Measurements from ENCODE around the gene C2CD2. TPM values are rescaled to one million over a fixed set of nuclear protein-coding genes. Genes with fewer than 3 reads are reported as not detected.

The C2CD2 gene
- total and polyA plus RNA-seq, 8 donors, result 7.9 to 16.8 (median 11.3) TPM

DNA sequence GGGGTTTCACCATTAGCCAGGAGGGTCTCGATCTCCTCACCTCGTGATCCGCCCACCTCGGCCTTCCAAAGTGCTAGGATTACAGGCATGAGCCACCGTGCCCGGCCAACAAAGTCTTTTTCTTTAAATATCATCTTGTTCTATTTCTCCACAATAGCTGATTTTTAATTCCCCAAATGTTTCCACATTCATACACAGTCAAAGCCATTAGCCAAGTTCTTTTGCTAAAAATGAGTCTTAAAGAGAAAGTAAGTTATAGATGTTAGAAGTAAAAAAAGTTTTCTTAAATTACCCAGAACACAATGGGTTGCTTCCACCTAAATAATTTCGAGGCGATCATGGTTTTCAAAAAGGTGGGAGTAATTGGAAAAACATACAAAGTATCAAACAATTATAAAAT, 30.6 kb downstream of the C2CD2 start:
- FAIRE-seq (no peak), ATAC-seq (no peak)
- H3K4me3 ChIP-seq, result no peak overlapping the region

DNA sequence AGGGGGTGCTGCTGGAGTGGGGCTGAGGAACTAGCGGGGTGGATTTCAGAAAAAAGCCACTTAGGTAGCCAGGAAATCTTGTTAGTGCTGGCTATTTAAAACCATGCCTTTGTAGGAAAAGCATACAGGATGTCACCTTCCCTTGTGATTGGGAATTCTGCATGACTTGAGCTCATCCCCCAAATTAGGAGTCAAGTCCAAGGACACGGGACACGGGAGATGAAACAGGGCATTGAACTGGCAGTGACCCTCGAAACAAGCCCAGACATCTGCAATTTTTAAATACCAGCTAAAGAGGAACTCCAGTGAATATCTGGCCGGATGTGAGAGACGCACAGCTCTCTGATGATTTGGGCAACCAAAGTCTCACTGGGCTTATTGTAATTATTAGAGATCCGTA, 32.8 kb downstream of the C2CD2 start:
- FAIRE-seq (no peak), ATAC-seq (no peak), DNase-seq (no peak)
- Histone ChIP-seq H3K9me3 (no peaks in the 10 kb centered on the region), H3K27me3 (no peaks in the 10 kb centered on the region), H3K4me1 (peaks cover 6 to 13% (median 10%) of the 10 kb centered on the region in 3 donors), H3K27ac (no peak overlapping the region), H3K36me3 (peaks cover 0 to 6% (median 0%) of the 10 kb centered on the region in 3 donors), H3K4me3 (no peak overlapping the region)
- WGBS, 2 donors, result 74 to 83% methylated on average over 7 of the region's 7 CpGs
- intact Hi-C loops (cut with DNase I), result no loop called here
- TF ChIP-seq, protein P1, sequence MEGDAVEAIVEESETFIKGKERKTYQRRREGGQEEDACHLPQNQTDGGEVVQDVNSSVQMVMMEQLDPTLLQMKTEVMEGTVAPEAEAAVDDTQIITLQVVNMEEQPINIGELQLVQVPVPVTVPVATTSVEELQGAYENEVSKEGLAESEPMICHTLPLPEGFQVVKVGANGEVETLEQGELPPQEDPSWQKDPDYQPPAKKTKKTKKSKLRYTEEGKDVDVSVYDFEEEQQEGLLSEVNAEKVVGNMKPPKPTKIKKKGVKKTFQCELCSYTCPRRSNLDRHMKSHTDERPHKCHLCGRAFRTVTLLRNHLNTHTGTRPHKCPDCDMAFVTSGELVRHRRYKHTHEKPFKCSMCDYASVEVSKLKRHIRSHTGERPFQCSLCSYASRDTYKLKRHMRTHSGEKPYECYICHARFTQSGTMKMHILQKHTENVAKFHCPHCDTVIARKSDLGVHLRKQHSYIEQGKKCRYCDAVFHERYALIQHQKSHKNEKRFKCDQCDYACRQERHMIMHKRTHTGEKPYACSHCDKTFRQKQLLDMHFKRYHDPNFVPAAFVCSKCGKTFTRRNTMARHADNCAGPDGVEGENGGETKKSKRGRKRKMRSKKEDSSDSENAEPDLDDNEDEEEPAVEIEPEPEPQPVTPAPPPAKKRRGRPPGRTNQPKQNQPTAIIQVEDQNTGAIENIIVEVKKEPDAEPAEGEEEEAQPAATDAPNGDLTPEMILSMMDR (IDR thresholded peaks at IDR 0.05), result no peak

More for the DNA sequence above, 30.6 kb downstream of the C2CD2 start:
- DNase-seq, result no peak
- Histone ChIP-seq H3K9me3 (no peaks in the 10 kb centered on the region), H3K27me3 (no peaks in the 10 kb centered on the region), H3K27ac (no peak overlapping the region), H3K36me3 (peaks cover 0 to 4% (median 0%) of the 10 kb centered on the region in 3 donors), H3K4me1 (peaks cover 8 to 20% (median 12%) of the 10 kb centered on the region in 3 donors)
- WGBS, 2 donors, result 87 to 92% methylated on average over 8 of the region's 8 CpGs
- TF ChIP-seq, protein P1 (IDR thresholded peaks at IDR 0.05), result no peak
- intact Hi-C loops (cut with DNase I), result no loop called here

DNA sequence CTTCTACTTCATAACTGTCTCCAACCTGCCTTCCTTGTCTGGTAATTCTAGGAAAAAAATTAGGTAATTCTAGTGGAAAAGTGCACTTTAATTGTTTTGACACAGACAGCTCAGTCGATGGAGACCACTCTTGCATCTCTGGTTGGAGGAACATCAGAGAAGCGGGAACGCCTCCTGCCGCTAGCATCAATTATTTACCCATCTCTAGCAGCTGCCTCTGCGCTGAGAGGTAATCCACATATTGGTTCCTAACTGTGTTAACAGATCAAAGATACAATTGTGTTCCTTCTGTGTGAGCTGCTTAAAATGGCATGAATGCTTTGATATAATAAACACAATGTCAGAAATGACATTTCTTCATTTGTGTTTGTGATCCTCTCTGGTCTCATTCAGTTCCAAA, 33.3 kb downstream of the C2CD2 start:
- ATAC-seq, result no peak
- H3K4me1 ChIP-seq, result peaks cover under 1 to 7% (median 5%) of the 10 kb centered on the region in 3 donors
- peaks cover 0 to 11% (median 0%) of the 10 kb centered on the region in 3 donors for H3K36me3 ChIP-seq
- 82% methylated on average over 5 of the region's 5 CpGs for WGBS, 2 donors
- intact Hi-C loops (cut with DNase I), result no loop called here
- H3K27ac ChIP-seq, result no peak overlapping the region
- DNase-seq, result no peak
- FAIRE-seq, result no peak
- no peak overlapping the region for H3K4me3 ChIP-seq
- TF ChIP-seq, protein P1 (IDR thresholded peaks at IDR 0.05), result no peak
- H3K27me3 ChIP-seq, result no peaks in the 10 kb centered on the region
- H3K9me3 ChIP-seq, result no peaks in the 10 kb centered on the region

DNA sequence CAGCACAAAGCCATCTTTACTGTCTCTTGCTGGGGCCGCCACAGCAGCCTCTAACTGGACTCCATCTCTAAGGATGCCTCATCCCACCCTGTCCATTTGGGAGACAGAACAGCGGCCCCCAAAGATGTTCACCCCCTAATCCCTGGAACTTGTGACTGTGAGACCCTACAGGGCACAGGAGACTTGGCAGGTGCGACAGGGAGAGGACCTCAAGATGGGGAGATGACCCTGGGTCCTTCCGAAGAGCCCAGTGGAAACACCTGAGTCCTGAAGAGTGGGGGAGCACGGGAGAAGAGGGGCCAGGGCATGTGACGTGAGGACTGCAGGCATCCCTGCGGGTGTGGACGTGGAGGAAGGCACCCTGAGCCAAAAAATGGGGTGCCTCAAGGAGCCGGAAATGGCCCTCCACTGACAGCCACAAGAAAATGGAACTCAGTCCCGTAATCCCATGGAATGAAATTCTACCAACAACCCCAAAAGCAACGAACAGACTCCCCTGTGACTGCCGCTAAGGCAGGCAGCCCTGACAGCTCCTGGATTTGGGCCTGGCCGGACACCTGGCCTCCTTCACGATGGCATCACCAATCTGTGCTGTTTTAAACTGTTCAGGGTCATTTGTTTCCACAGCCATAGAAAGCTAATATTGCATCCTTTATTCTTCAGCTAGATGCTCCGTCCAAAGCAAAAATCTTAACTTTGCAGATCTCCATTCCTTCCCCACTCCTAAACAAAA, 34.0 kb downstream of the C2CD2 start:
- Histone ChIP-seq H3K27ac (no peak overlapping the region), H3K4me3 (no peak overlapping the region), H3K4me1 (peaks cover 0 to 7% (median 4%) of the 10 kb centered on the region in 3 donors), H3K36me3 (peaks cover 0 to 13% (median 0%) of the 10 kb centered on the region in 3 donors), H3K9me3 (no peaks in the 10 kb centered on the region), H3K27me3 (no peaks in the 10 kb centered on the region)
- ATAC-seq (no peak), DNase-seq (peak in 1 of 6 donors; percentile 28), FAIRE-seq (no peak)
- WGBS, 2 donors, result 87 to 88% methylated on average over 15 of the region's 15 CpGs
- intact Hi-C loops (cut with DNase I), result no loop called here
- TF ChIP-seq, protein P1 (IDR thresholded peaks at IDR 0.05), result no peak
